GM19351 (cell line): ENCODE data around the gene HLA-E.
"Not testable (repeated sequence)": the region's sequence is repeated elsewhere in the genome, so short reads cannot be mapped to it uniquely, and the experiment has no call there.

ENCODE experiments used
- ATAC-seq: cut with Tn5 transposase; IDR thresholded peaks from one replicate; pipeline ENCODE4 v1.9.1; 2021; ENCODE audit warnings: mild to moderate bottlenecking, moderate library complexity; ENCODE audit not compliant: unreplicated experiment

The HLA-E gene

DNA sequence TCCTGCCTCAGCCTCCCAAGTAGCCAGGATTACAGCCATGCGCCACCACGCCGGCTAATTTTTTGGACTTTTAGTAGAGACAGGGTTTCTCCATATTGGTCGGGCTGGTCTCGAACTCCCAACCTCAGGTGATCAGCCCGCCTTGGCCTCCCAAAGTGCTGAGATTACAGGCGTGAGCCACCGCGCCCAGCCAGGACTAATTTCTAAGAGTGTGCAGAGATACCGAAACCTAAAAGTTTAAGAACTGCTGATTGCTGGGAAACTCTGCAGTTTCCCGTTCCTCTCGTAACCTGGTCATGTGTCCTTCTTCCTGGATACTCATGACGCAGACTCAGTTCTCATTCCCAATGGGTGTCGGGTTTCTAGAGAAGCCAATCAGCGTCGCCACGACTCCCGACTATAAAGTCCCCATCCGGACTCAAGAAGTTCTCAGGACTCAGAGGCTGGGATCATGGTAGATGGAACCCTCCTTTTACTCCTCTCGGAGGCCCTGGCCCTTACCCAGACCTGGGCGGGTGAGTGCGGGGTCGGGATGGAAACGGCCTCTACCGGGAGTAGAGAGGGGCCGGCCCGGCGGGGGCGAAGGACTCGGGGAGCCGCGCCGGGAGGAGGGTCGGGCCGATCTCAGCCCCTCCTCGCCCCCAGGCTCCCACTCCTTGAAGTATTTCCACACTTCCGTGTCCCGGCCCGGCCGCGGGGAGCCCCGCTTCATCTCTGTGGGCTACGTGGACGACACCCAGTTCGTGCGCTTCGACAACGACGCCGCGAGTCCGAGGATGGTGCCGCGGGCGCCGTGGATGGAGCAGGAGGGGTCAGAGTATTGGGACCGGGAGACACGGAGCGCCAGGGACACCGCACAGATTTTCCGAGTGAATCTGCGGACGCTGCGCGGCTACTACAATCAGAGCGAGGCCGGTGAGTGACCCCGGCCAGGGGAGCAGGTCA lies at the start of gene HLA-E:
HLA-E (plus strand) TSS at position 429 of the 945 bp plus-strand sequence; CDS start at position 452, 23 bp downstream.
- ATAC-seq: peak; percentile 85

DNA sequence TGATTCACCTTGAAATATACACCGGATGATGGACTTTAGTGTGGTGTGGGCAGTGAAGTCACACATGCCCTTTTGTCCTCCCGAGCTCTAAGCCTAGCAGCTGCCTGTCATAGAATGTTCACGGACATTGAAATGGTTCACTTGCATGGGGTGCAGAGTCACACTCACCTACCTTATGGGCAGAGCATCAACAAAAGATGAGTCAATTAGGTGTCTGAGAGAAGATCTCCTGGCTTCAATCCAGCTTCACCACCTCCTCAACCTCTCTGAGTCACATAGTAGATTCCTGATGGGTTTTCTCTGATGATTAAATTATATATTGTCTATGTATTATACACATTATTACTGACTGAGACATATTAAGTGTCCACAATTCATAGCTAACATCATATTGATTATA lies 48.1 kb upstream of the HLA-E start:
- no peak for ATAC-seq

GRCh38 chr6:30443657-30444450 lies 45.5 kb upstream of the HLA-E start:
- no peak for ATAC-seq

DNA sequence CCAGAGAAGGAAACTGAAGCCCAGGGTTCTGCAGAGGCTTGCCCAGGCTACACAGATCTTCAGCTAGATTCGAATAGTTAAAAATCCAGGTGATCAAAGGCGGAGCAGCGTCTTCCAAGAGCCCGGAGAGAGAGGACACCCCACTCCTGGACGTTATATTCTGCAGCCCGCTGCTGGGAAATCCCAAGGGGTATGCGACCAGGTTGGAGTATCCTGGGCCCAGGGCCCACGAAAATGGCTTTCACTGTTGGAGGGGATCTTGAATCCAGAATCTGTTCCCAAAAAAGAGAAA lies 44.9 kb upstream of the HLA-E start:
- no peak for ATAC-seq

DNA sequence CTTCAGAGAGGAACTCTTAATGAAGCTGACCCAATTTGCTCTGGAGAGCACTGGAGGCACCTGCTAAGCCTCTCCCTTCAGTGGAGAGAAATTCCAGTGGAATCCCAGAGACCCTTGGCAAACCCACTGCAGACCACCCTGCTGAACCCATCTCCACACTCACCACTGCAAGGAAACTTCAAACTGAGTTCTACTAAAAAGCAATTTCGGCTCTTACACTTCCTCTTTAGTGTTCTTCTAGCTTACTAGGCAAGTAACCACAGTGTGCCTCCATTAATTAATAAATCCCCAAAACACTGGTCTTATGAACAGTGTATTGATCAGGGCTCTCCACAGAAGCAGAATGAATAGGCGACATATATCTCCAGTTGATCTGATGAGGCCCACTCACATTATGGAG lies 43.0 kb upstream of the HLA-E start:
- no peak for ATAC-seq

DNA sequence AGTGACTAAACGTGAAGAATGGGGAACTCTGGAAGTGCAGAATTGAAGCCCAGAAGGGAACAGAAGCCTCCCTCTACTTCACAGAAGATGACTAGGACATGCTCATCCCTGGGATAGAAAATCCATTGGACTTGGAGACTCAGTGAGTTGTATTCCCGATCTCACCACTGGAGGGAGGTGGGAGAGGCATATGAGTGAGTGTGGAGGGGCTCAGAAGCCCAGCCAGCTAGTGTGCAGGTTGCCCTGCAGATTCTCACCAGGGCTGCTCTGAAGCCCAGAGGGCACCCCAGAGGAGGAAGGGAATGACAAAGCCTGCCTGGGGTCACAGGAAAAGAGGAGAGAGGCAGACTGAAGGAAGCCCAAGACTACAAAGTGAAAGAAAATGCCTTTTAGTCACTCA lies 42.1 kb upstream of the HLA-E start:
- no peak for ATAC-seq

DNA sequence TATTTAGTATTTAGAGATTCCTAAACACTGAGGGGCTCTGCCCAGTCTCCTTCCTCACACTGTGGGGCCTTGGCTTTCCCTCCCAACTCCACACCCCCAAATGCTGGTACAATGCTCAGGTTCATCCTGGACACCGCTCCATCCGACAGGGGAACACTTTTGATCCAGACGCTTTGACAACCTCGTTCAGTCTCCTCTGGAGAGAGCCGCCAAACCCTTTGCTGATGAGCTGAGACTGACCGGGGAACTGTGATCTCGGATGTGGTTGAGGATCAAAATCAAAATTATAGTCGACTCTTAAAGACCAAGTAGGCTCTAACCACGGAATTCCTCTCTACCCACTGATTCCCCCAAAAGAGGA lies 38.8 kb upstream of the HLA-E start:
- ATAC-seq: peak; percentile 11

- ATAC-seq: peak; percentile 48
Measured at GRCh38 chr6:30450909-30451841, 38.1 kb upstream of the HLA-E start.

DNA sequence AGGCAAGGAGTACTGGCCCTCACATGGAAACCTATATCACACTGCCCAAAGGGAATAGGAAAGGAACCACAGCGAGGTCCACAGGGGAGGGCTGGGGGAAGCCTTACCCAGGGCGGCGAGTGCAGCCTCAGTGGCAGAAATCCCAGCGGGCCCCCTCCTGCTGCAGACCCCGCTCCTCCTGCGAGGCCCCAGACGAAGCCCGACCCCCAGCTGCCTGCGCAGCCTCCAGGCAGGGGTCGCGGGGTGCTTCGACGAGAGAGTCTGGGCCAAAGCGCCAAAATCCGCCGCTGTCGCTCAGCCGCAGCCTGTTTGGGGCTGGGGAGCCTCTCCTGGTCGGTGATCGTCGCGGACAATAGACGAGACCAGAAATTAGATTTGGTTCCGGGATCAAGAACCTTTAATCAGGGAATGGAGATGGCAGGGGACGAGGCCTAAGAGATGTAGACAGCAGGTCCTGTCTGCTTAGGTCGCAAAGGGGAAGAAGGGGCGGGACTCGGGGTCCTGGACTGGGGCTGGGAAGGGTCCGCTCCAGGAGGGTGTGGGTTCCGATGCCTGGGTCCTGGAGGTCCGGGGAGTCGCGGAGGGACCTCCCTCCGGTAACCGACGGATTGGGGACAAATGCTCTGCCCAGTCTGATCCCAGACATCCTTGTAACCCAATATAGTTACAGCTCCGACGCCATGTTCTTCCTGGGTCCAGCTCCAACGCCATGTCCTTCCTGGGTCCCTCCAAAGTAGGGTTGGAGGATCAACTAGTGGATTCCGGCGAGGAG lies 36.4 kb upstream of the HLA-E start:
- no peak for ATAC-seq

GRCh38 chr6:30453508-30454116 lies 35.7 kb upstream of the HLA-E start:
- ATAC-seq: peak; percentile 45

- no peak for ATAC-seq
Measured at GRCh38 chr6:30459145-30459544, 30.2 kb upstream of the HLA-E start.

DNA sequence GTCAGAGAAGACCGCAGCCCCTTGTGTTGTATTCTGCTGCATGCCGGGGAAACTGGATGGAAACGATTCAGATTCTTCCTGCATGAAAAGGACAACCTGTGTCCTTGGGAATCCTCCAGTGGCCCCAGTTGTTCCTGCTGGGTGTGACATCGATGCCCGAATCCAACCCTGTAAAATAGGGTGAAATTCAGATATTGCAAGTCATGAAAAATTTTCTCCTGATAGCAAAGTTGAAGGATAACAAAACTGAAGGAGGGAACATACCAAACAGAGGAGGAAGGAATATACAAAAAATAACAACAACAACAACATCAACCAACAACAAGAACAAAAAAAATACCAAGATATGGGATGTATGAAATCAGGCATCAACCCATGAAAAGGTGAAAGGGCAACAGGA lies 28.3 kb upstream of the HLA-E start:
- no peak for ATAC-seq

DNA sequence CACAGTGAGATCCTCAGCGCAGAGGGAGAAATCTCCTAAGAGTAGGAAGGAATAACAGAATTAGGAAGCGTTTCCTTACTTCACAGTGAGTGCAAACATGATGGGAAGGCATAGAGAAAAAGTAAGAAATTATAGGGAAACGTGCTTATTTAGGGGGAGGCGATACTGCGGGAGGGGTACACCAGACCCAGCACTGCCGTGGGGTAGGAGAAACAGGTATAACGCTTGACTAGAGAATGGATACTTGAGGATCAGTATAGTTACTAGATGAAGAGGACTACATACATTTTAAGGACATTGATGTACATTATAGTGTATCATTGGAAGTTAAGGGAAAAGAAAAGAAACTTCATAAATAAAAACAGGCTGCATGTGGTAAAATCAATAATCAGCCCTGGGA lies 26.8 kb upstream of the HLA-E start:
- ATAC-seq: no peak

- no peak for ATAC-seq
Measured at GRCh38 chr6:30463242-30463641, 26.1 kb upstream of the HLA-E start.

- no peak for ATAC-seq
Measured at GRCh38 chr6:30463651-30464618, 25.4 kb upstream of the HLA-E start.

DNA sequence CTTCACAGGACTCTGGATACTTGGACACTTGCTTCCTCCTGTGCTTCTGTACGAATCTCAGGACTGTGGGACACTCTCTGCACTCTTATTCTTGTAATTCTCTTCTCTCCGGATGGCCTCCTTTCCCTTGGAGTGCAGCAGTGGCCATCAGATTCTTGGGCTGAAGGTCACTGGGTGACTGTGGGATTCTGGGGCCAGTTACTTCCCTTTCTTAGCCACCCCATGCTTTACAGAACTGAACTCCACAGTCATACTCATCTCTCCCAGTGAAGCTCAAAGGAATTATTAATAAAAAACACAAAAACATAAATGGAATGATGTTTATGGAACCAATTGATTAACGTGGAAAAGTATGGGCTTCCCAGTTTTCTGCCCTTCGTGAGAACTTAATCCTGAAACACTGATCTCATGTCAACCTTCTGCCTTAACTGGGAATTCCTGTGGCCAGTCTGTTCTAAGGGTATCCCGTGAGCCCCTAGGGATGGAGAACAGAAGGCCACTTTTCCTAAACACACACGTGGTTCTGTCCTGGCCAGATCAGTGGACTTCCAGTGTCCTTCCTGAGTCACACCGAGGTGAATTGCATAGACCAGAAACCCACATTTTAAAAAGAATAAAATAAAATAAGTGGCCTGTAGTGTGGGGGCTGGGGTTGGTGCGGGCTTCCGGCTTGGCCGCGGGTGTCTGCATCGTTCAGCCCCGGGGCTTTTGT lies 23.6 kb upstream of the HLA-E start:
- no peak for ATAC-seq

DNA sequence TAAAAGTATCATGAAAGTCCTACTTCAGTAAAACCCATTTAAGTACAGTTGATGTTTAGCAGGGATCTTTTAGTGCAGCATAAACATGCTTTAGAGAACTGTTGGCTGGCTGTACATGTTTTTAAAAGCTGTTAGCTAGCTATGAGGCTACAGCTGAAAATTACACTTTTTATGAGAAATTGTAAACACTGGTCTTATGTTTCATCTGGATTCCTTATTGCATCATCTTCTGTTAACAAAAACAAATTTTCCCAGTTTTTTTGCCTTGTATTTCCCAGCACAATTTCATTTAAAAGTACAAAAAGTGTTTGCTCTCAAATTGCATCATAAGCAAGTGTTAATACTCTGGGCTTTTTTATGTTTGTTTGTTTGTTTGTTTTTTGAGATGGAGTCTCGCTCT lies 18.3 kb upstream of the HLA-E start:
- no peak for ATAC-seq

GRCh38 chr6:30475116-30475515 lies 14.2 kb upstream of the HLA-E start:
- ATAC-seq: not testable (repeated sequence)
